ENCODE data around the gene ZP1.

ZP1 gene

DNA sequence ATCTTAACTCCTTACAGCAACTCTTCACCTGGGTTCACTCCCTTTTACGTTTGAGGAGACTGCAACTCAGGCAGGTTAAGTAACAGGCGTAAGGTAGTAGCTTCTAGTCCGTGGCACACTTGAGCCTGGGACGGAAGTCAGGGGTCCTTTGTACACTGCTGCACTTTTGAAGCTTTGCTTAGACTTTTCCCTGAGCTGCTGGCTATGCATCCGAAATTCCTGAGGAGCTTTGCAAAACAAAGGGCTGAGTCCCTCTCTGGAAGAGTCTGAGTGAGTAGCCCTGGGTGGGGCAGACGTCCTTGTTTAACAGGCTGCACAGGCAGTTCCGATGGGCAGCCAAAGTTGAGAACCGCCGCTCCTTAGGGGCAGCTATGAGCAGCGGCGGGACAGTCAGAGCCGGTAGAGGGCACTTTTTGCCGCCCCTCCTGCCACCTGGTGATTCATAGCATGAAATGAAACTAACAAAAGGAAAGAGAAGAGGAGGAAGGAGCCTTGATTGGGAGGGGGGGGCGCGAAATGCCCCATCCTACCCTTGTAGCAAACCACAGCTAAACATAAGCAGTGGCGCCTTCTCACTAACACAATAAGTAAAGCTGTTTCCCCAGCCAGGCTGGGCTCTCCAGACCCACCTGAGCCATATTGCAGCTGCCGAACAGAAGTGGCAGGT is 48.0 kb downstream of the ZP1 start:
- H3K4me1 Mint-ChIP-seq = peaks cover 57% of the 10 kb centered on the region
- ATAC-seq (replicated peaks; ENCODE audit: extremely low read depth, poor library complexity, severe bottlenecking) (peak; percentile 52), DNase-seq (ENCODE audit: low spot score in 2 of 2) (peak; percentile 44 to 63)
- H3K27ac Mint-ChIP-seq (ENCODE audit: low read depth) = peak overlapping the region; percentile 79
- peak overlapping the region; percentile 95 for H3K4me3 Mint-ChIP-seq
- peaks cover 24% of the 10 kb centered on the region for H3K36me3 Mint-ChIP-seq (ENCODE audit: insufficient read depth)
- H3K27me3 Mint-ChIP-seq = no peaks in the 10 kb centered on the region
- H3K9me3 Mint-ChIP-seq = no peaks in the 10 kb centered on the region

GRCh38 chr11:60916669-60917206 is 49.4 kb downstream of the ZP1 start:
- peaks cover 31% of the 10 kb centered on the region for H3K36me3 Mint-ChIP-seq (ENCODE audit: insufficient read depth)
- H3K27ac Mint-ChIP-seq (ENCODE audit: low read depth) = no peak overlapping the region
- H3K9me3 Mint-ChIP-seq = no peaks in the 10 kb centered on the region
- ATAC-seq (replicated peaks; ENCODE audit: extremely low read depth, poor library complexity, severe bottlenecking) (no peak), DNase-seq (ENCODE audit: low spot score in 2 of 2) (no peak)
- peak overlapping the region; percentile 3 for H3K4me3 Mint-ChIP-seq
- no peaks in the 10 kb centered on the region for H3K27me3 Mint-ChIP-seq
- H3K4me1 Mint-ChIP-seq = peaks cover 45% of the 10 kb centered on the region

DNA sequence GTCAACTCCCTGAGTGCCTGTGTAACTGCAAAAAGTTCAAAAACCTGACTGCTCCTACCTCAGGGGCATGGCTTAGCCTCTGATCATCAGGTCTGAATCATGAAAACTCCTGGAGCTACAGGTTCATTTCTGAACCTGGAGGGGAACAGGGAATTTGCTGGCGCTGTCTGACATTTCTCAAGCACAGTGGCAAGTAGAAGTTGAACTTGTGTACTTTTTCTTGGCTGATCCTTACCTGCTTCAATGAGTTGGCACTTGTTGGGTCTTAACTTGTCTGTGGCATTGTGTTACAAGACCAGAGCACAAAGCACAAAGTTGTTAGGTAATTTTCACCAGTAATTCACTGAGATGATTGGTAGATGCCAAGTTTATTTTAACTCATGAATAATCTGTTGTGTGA is 49.9 kb downstream of the ZP1 start:
- DNase-seq (ENCODE audit: low spot score in 2 of 2) (no peak), ATAC-seq (replicated peaks; ENCODE audit: extremely low read depth, poor library complexity, severe bottlenecking) (no peak)
- H3K4me1 Mint-ChIP-seq = peaks cover 42% of the 10 kb centered on the region
- H3K4me3 Mint-ChIP-seq = no peak overlapping the region
- H3K9me3 Mint-ChIP-seq = no peaks in the 10 kb centered on the region
- H3K36me3 Mint-ChIP-seq (ENCODE audit: insufficient read depth) = peaks cover 31% of the 10 kb centered on the region
- H3K27ac Mint-ChIP-seq (ENCODE audit: low read depth) = no peak overlapping the region
- no peaks in the 10 kb centered on the region for H3K27me3 Mint-ChIP-seq

DNA sequence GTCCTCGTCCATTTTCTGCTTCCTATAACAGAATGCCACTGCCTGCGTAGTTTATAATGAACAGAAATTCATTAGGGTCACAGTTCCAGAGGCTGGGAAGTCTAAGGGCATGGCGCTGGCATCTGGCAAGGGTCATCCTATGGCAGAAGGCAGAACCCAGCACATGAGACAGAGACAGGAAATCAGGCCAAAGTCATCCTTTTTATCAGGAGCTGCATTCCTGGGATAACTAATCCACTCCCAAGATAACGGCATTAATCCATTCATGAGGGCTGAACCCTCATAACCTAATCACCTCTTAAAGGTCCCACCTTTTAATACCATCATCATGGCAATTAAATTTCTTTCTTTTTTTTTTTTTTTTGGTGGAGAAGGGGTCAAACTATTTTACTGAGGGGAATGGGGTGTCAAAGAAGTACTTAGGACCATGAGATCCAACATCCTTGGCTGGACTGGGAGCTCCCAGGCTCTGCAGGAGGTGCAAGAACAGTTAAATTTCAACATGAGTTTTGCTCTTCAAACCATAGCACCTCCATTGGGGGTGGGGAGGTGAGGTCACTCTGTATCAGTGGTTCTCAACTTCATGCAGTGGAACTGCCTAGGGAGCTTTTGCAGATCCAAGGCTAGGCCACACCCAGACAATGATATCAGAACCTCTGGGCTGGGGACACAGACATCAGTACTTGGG is 51.1 kb downstream of the ZP1 start:
- Mint-ChIP-seq H3K36me3 (ENCODE audit: insufficient read depth) (peaks cover 29% of the 10 kb centered on the region), H3K4me3 (no peak overlapping the region), H3K27me3 (peaks cover 3% of the 10 kb centered on the region), H3K9me3 (no peaks in the 10 kb centered on the region), H3K4me1 (peaks cover 43% of the 10 kb centered on the region), H3K27ac (ENCODE audit: low read depth) (no peak overlapping the region)
- no peak for DNase-seq (ENCODE audit: low spot score in 2 of 2)
- ATAC-seq (replicated peaks; ENCODE audit: extremely low read depth, poor library complexity, severe bottlenecking) = no peak

- peaks cover 40% of the 10 kb centered on the region for H3K4me1 Mint-ChIP-seq
- H3K9me3 Mint-ChIP-seq = no peaks in the 10 kb centered on the region
- ATAC-seq (replicated peaks; ENCODE audit: extremely low read depth, poor library complexity, severe bottlenecking) (no peak), DNase-seq (ENCODE audit: low spot score in 2 of 2) (no peak)
- H3K4me3 Mint-ChIP-seq = no peak overlapping the region
- peaks cover 7% of the 10 kb centered on the region for H3K27me3 Mint-ChIP-seq
- peaks cover 26% of the 10 kb centered on the region for H3K36me3 Mint-ChIP-seq (ENCODE audit: insufficient read depth)
- H3K27ac Mint-ChIP-seq (ENCODE audit: low read depth) = no peak overlapping the region
These were observed 51.6 kb downstream of the ZP1 start for GRCh38 chr11:60918939-60919265.

GRCh38 chr11:60919320-60919719 is 52.0 kb downstream of the ZP1 start:
- H3K36me3 Mint-ChIP-seq (ENCODE audit: insufficient read depth) = peaks cover 23% of the 10 kb centered on the region
- H3K4me1 Mint-ChIP-seq = peaks cover 36% of the 10 kb centered on the region
- H3K4me3 Mint-ChIP-seq = no peak overlapping the region
- no peaks in the 10 kb centered on the region for H3K9me3 Mint-ChIP-seq
- no peak overlapping the region for H3K27ac Mint-ChIP-seq (ENCODE audit: low read depth)
- no peak for ATAC-seq (replicated peaks; ENCODE audit: extremely low read depth, poor library complexity, severe bottlenecking)
- DNase-seq (ENCODE audit: low spot score in 2 of 2) = no peak
- H3K27me3 Mint-ChIP-seq = peaks cover 7% of the 10 kb centered on the region

DNA sequence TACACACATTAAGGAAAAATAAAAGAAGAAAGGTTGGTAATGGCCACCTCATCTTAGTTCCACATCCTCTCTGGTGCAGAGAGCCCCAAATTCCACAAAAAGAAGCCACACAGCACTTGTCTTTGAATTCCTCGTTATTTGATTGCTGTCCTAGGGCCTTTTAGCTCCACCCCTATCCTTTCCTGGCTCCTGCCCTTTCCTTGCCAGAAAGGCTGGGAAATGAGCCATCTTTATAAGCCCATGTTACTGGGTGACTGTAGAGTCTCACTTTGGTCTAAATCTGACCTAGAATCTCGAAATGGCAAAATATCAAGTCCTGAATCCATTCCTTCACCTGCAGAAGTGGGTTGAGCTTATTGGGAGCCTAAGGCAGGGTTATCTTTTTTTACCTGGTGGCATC is 52.6 kb downstream of the ZP1 start:
- no peak overlapping the region for H3K4me3 Mint-ChIP-seq
- peaks cover 9% of the 10 kb centered on the region for H3K27me3 Mint-ChIP-seq
- no peak overlapping the region for H3K27ac Mint-ChIP-seq (ENCODE audit: low read depth)
- no peaks in the 10 kb centered on the region for H3K9me3 Mint-ChIP-seq
- H3K4me1 Mint-ChIP-seq = peaks cover 34% of the 10 kb centered on the region
- DNase-seq (ENCODE audit: low spot score in 2 of 2) = no peak
- ATAC-seq (replicated peaks; ENCODE audit: extremely low read depth, poor library complexity, severe bottlenecking) = no peak
- peaks cover 23% of the 10 kb centered on the region for H3K36me3 Mint-ChIP-seq (ENCODE audit: insufficient read depth)

- no peak for DNase-seq (ENCODE audit: low spot score in 2 of 2)
- ATAC-seq (replicated peaks; ENCODE audit: extremely low read depth, poor library complexity, severe bottlenecking) = no peak
- Mint-ChIP-seq H3K27ac (ENCODE audit: low read depth) (no peak overlapping the region), H3K4me1 (peaks cover 26% of the 10 kb centered on the region), H3K9me3 (no peaks in the 10 kb centered on the region), H3K27me3 (peaks cover 18% of the 10 kb centered on the region), H3K4me3 (no peak overlapping the region), H3K36me3 (ENCODE audit: insufficient read depth) (peaks cover 21% of the 10 kb centered on the region)
These were observed 53.9 kb downstream of the ZP1 start for GRCh38 chr11:60921259-60921658.

- H3K4me3 Mint-ChIP-seq = no peak overlapping the region
- H3K4me1 Mint-ChIP-seq = peaks cover 22% of the 10 kb centered on the region
- peaks cover 21% of the 10 kb centered on the region for H3K36me3 Mint-ChIP-seq (ENCODE audit: insufficient read depth)
- H3K27ac Mint-ChIP-seq (ENCODE audit: low read depth) = no peak overlapping the region
- DNase-seq (ENCODE audit: low spot score in 2 of 2) (no peak), ATAC-seq (replicated peaks; ENCODE audit: extremely low read depth, poor library complexity, severe bottlenecking) (no peak)
- H3K9me3 Mint-ChIP-seq = no peaks in the 10 kb centered on the region
- H3K27me3 Mint-ChIP-seq = peaks cover 24% of the 10 kb centered on the region
These were observed 54.5 kb downstream of the ZP1 start for GRCh38 chr11:60921777-60922335.

GRCh38 chr11:60922906-60923305 is 55.6 kb downstream of the ZP1 start:
- peaks cover 17% of the 10 kb centered on the region for H3K4me1 Mint-ChIP-seq
- H3K27me3 Mint-ChIP-seq = peaks cover 35% of the 10 kb centered on the region

GRCh38 chr11:60923326-60923725 is 56.0 kb downstream of the ZP1 start:
- Mint-ChIP-seq H3K27me3 (peaks cover 35% of the 10 kb centered on the region), H3K9me3 (no peaks in the 10 kb centered on the region), H3K4me1 (peaks cover 17% of the 10 kb centered on the region), H3K36me3 (ENCODE audit: insufficient read depth) (peaks cover 21% of the 10 kb centered on the region), H3K4me3 (peak overlapping the region; percentile 70), H3K27ac (ENCODE audit: low read depth) (no peak overlapping the region)
- DNase-seq (ENCODE audit: low spot score in 2 of 2) (no peak), ATAC-seq (replicated peaks; ENCODE audit: extremely low read depth, poor library complexity, severe bottlenecking) (no peak)

More at GRCh38 chr11:60922906-60923305, 55.6 kb downstream of the ZP1 start:
- Mint-ChIP-seq H3K36me3 (ENCODE audit: insufficient read depth) (peaks cover 21% of the 10 kb centered on the region), H3K4me3 (peak overlapping the region; percentile 70), H3K9me3 (no peaks in the 10 kb centered on the region), H3K27ac (ENCODE audit: low read depth) (no peak overlapping the region)
- no peak for DNase-seq (ENCODE audit: low spot score in 2 of 2)
- no peak for ATAC-seq (replicated peaks; ENCODE audit: extremely low read depth, poor library complexity, severe bottlenecking)

DNA sequence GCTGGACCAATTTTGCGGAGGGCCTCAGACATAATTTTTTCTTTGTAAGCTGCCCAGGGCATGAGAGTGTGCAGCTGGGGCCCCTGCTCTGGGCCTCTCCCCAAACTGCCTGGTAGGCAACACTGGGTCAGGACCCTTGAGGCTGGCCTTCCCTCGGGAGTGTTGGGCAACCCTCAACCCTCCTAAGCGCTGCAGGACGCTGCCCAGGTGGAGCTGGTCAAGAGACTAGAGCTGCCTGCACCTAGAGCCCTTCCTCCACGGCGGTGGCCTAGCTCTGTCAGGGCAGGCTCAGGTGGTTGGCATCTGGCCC is 56.4 kb downstream of the ZP1 start:
- H3K4me3 Mint-ChIP-seq = peak overlapping the region; percentile 70
- H3K4me1 Mint-ChIP-seq = peaks cover 17% of the 10 kb centered on the region
- H3K27ac Mint-ChIP-seq (ENCODE audit: low read depth) = no peak overlapping the region
- H3K9me3 Mint-ChIP-seq = no peaks in the 10 kb centered on the region
- ATAC-seq (replicated peaks; ENCODE audit: extremely low read depth, poor library complexity, severe bottlenecking) = no peak
- DNase-seq (ENCODE audit: low spot score in 2 of 2) = no peak
- peaks cover 35% of the 10 kb centered on the region for H3K27me3 Mint-ChIP-seq
- peaks cover 21% of the 10 kb centered on the region for H3K36me3 Mint-ChIP-seq (ENCODE audit: insufficient read depth)
